Suprapubic skin (tissue), 4 donors: ENCODE data around the gene GCNT2. TPM values are rescaled to one million over a fixed set of nuclear protein-coding genes. Genes with fewer than 3 reads are reported as not detected.
"Not testable (repeated sequence)": the region's sequence is repeated elsewhere in the genome, so short reads cannot be mapped to it uniquely, and the experiment has no call there.

Experiments
- DNase-seq, 2 donors: peaks; one replicate each; pipeline ENCODE4 v3.0.0-alpha.2; 2019; ENCODE audit warnings: low spot score in 2 of 2
- H3K27ac ChIP-seq: fragments of 200-600 bp; sonication (generic); one replicate; pipeline ENCODE4 v1.5.1; 2019
- H3K27me3 ChIP-seq: fragments of 200-600 bp; sonication (generic); one replicate; pipeline ENCODE4 v1.5.1; 2019
- H3K36me3 ChIP-seq: fragments of 200-600 bp; sonication (generic); one replicate; pipeline ENCODE4 v1.5.1; 2019
- H3K4me1 ChIP-seq: fragments of 200-600 bp; sonication (generic); one replicate; pipeline ENCODE4 v1.5.1; 2019
- H3K4me3 ChIP-seq: fragments of 200-600 bp; sonication (generic); one replicate; pipeline ENCODE4 v1.5.1; 2019; ENCODE audit warnings: mild to moderate bottlenecking
- H3K9me3 ChIP-seq: fragments of 200-600 bp; sonication (generic); one replicate; pipeline ENCODE4 v1.5.1; 2019
- EP300 ChIP-seq: sonication (generic); formaldehyde crosslinking; IDR thresholded peaks from one replicate; pipeline ENCODE4 v1.6.1; 2017; ENCODE audit warnings: antibody characterized with exemption
- POLR2A ChIP-seq, 2 donors: fragments of 450-650 bp; IDR thresholded peaks; one replicate each; pipeline ENCODE4 v1.6.1; 2017; ENCODE audit warnings: antibody characterized with exemption in 2 of 2, mild to moderate bottlenecking in 2 of 2, moderate library complexity in 2 of 2
- POLR2AphosphoS5 ChIP-seq, 3 donors: sonication (generic); formaldehyde crosslinking; IDR thresholded peaks; one replicate each; pipeline ENCODE4 v1.6.1; 2017; ENCODE audit warnings: antibody characterized with exemption in 3 of 3
- WGBS: methylation state at CpG from one replicate; pipeline ENCODE4 v1.1.5; 2018; 5-methylcytosine and 5-hydroxymethylcytosine counted together
- total RNA-seq, 4 donors: library from RNA; depleted of rRNA; stranded (reverse); fragments of >200 nt; gene quantifications; one replicate each; pipeline ENCODE4 v1.1.0, GENCODE V29; 2016
- TF ChIP-seq, protein P1 (sequence below), 2 donors: fragments of 200-600 bp in 1 of 2; fragments of 450-650 bp in 1 of 2; sonication (generic) in 1 of 2; IDR thresholded peaks; one replicate each; pipeline ENCODE4 v1.5.1; 2016 to 2019; ENCODE audit warnings: antibody characterized with exemption in 2 of 2, mild to moderate bottlenecking in 1 of 2, moderate library complexity in 1 of 2

GCNT2 gene
- total RNA-seq, 4 donors from 2014 or later = 8.0 to 37.4 (median 14.4) TPM

DNA sequence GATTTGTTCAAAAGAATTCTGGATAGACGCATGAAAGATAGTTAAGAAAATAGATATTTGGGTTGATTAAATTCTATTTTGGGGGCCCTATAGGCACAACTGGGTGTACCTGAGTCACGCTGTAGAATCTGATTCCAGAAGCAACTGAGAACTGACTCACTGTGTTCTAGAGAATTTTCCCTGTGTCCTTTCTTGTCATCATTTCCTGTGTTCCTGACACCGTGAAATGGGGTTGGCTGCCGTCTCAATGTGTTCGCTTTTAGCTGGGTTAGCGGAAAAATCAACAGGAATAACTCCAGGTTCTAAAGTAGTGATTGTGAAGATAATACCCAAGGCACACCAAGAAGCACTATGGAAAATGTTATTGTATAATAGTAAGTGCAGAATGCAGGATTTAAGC is 5.0 kb downstream of the GCNT2 start:
- Histone ChIP-seq H3K9me3 (no peaks in the 10 kb centered on the region), H3K36me3 (no peaks in the 10 kb centered on the region), H3K4me1 (peaks cover 7% of the 10 kb centered on the region), H3K27me3 (no peaks in the 10 kb centered on the region), H3K27ac (no peak overlapping the region), H3K4me3 (no peak overlapping the region)
- no peak for DNase-seq
- TF ChIP-seq POLR2AphosphoS5 (IDR thresholded peaks at IDR 0.05) = no peak
- TF ChIP-seq, protein P1, sequence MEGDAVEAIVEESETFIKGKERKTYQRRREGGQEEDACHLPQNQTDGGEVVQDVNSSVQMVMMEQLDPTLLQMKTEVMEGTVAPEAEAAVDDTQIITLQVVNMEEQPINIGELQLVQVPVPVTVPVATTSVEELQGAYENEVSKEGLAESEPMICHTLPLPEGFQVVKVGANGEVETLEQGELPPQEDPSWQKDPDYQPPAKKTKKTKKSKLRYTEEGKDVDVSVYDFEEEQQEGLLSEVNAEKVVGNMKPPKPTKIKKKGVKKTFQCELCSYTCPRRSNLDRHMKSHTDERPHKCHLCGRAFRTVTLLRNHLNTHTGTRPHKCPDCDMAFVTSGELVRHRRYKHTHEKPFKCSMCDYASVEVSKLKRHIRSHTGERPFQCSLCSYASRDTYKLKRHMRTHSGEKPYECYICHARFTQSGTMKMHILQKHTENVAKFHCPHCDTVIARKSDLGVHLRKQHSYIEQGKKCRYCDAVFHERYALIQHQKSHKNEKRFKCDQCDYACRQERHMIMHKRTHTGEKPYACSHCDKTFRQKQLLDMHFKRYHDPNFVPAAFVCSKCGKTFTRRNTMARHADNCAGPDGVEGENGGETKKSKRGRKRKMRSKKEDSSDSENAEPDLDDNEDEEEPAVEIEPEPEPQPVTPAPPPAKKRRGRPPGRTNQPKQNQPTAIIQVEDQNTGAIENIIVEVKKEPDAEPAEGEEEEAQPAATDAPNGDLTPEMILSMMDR (IDR thresholded peaks at IDR 0.05) = no peak
- no peak for TF ChIP-seq EP300
- no peak for TF ChIP-seq POLR2A (IDR thresholded peaks at IDR 0.05)
- WGBS = 79% methylated on average over 6 of the region's 6 CpGs

DNA sequence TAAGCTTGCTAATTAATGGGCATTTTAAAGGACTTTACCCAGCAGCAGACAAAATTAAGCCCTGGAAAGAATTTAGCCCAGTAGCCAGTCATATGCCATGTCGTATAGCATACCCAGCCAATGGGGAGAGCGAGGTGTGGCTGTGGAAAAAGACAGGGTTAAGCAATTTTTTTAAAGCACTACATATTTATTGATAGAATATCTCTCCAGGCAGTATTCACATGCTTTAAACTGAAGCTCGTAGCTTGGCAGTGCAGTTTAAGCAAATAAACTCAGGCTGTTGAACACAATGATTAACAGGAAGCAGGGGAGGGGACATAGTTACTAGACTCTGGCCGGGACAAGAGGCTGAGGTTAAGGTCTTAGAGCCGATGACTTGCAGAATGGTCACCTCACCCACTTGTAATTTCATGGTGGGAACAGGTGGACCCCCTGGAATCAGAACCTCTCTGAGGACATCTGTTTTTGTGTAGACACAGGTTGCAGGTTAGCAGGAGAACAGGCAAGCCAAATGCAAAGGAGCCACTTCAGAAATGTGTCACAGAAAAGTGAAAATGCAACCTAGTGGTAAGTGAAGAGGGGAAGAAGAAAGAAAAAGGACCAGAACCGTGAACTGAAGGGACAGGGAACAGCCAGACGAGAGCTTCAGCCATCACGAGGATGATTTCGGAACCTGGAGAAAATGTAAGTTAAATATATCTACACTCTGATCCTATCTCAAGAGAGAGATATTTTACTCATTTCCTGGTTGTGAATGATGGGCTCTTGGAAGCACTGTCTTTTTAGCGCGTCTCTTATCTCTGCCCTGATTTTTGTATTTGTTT is 7.2 kb downstream of the GCNT2 start:
- Histone ChIP-seq H3K27ac (peak overlapping the region; percentile 71), H3K27me3 (no peaks in the 10 kb centered on the region), H3K9me3 (no peaks in the 10 kb centered on the region), H3K36me3 (no peaks in the 10 kb centered on the region), H3K4me3 (peak overlapping the region; percentile 42), H3K4me1 (peaks cover 7% of the 10 kb centered on the region)
- DNase-seq = no peak
- TF ChIP-seq, protein P1 (IDR thresholded peaks at IDR 0.05) = no peak
- TF ChIP-seq EP300 = no peak
- TF ChIP-seq POLR2AphosphoS5 (IDR thresholded peaks at IDR 0.05) = no peak
- no peak for TF ChIP-seq POLR2A (IDR thresholded peaks at IDR 0.05)
- 41% methylated on average over 11 of the region's 11 CpGs for WGBS

DNA sequence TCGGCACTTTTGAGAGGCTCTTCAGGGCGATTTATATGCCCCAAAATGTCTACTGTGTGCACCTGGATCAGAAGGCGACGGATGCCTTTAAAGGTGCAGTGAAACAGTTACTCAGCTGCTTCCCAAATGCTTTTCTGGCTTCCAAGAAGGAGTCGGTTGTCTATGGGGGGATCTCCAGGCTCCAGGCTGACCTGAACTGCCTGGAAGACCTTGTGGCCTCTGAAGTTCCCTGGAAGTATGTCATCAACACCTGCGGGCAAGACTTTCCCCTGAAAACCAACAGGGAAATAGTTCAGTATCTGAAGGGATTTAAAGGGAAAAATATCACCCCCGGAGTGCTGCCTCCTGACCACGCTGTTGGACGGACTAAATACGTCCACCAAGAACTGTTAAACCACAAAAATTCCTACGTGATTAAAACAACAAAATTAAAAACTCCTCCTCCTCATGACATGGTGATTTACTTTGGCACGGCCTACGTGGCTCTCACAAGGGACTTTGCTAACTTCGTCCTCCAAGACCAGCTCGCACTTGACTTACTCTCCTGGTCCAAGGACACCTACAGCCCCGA is 8.2 kb downstream of the GCNT2 start:
- no peaks in the 10 kb centered on the region for H3K9me3 ChIP-seq
- no peaks in the 10 kb centered on the region for H3K36me3 ChIP-seq
- H3K4me3 ChIP-seq = peak overlapping the region; percentile 42
- 73% methylated on average over 16 of the region's 16 CpGs for WGBS
- H3K27ac ChIP-seq = peak overlapping the region; percentile 71
- H3K27me3 ChIP-seq = no peaks in the 10 kb centered on the region
- H3K4me1 ChIP-seq = peaks cover 7% of the 10 kb centered on the region
- TF ChIP-seq EP300 (no peak), POLR2AphosphoS5 (IDR thresholded peaks at IDR 0.05) (no peak), POLR2A (IDR thresholded peaks at IDR 0.05) (no peak)
- TF ChIP-seq, protein P1 (IDR thresholded peaks at IDR 0.05) = no peak
- no peak for DNase-seq

DNA sequence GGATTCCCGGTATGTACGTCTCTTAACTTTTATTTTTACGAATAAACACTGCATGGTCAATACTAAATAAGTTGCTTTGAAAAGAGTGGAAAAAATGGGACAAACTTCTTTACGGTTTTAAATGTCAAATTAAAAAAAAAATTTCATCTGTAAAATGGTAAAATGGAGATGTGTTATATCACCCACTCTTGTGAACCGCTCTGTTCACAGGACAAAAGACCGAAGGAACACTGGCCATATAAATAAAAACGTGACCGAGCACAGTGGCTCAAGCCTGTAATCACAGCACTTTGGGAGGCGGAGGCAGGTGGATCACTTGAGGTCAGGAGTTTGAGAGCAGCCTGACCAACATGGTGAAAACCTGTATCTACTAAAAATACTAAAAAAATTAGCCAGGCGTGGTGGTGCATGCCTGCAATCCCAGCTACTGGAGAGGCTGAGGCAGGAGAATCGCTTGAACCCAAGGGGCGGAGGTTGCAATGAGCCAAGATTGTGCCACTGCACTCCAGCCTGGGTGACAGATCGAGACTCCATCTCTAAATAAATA is 8.8 kb downstream of the GCNT2 start:
- not testable (repeated sequence) for DNase-seq, H3K4me1 ChIP-seq, H3K36me3 ChIP-seq, H3K27ac ChIP-seq, H3K9me3 ChIP-seq, H3K27me3 ChIP-seq
- H3K4me3 ChIP-seq = peak overlapping the region; percentile 42
- 87% methylated on average over 13 of the region's 13 CpGs for WGBS

DNA sequence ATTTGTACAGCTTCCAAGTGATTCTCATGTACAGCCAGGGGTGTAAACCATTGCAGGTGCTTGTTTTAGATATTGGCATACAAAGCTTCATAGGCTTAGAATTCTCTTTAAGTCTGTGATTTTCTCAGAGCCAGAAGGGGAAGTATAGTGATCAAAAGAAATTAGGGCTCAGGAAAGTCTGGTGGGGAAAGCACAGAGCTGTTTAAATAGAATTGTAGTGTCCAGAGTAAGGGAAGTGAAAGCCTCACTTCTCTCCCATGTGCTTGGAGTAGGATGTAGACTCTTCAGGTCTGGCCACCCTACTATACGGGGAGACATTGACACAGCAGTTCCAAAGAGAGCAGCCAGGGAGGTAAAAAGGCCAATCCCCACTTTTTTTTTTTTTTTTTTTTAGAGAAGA is 10.4 kb downstream of the GCNT2 start:
- Histone ChIP-seq H3K4me3 (no peak overlapping the region), H3K27ac (no peak overlapping the region)
- DNase-seq = no peak

More for the DNA sequence above, 10.4 kb downstream of the GCNT2 start:
- peaks cover 7% of the 10 kb centered on the region for H3K4me1 ChIP-seq
- TF ChIP-seq POLR2AphosphoS5 (IDR thresholded peaks at IDR 0.05) (no peak), POLR2A (IDR thresholded peaks at IDR 0.05) (no peak), EP300 (no peak)
- TF ChIP-seq, protein P1 (IDR thresholded peaks at IDR 0.05) = no peak
- no peaks in the 10 kb centered on the region for H3K9me3 ChIP-seq
- H3K36me3 ChIP-seq = no peaks in the 10 kb centered on the region
- no peaks in the 10 kb centered on the region for H3K27me3 ChIP-seq
- WGBS = 39% methylated on average over 1 of the region's 1 CpG
